Neural progenitor cell (in vitro differentiated cells): ENCODE results near the gene MEMO1. TPM values are rescaled to one million over a fixed set of nuclear protein-coding genes. Genes with fewer than 3 reads are reported as not detected.

Experiments used
- DNase-seq: peaks from one replicate; pipeline ENCODE4 v3.0.0-alpha.2; 2016; ENCODE audit warnings: low spot score
- H2AFZ ChIP-seq: fragments of 200-600 bp; sonication (generic); replicated peaks from 2 replicates; pipeline ENCODE4 v1.6.1; 2016; ENCODE audit warnings: antibody characterized with exemption
- H3F3A ChIP-seq: fragments of 200-600 bp; sonication (generic); 2 replicates; pipeline ENCODE4 v1.6.1; 2016; ENCODE audit warnings: antibody characterized with exemption, low read depth
- H3K27ac ChIP-seq: fragments of 200-600 bp; sonication (generic); 2 replicates; pipeline ENCODE4 v1.5.1; 2016; ENCODE audit warnings: mild to moderate bottlenecking
- H3K27me3 ChIP-seq: fragments of 200-600 bp; sonication (generic); 2 replicates; pipeline ENCODE4 v1.6.1; 2016; ENCODE audit warnings: mild to moderate bottlenecking, moderate library complexity
- H3K36me3 ChIP-seq: fragments of 200-600 bp; sonication (generic); 2 replicates; pipeline ENCODE4 v1.5.1; 2016
- H3K4me1 ChIP-seq: fragments of 200-600 bp; sonication (generic); 2 replicates; pipeline ENCODE4 v1.6.1; 2016; ENCODE audit warnings: mixed run types
- H3K4me2 ChIP-seq: fragments of 200-600 bp; sonication (generic); 2 replicates; pipeline ENCODE4 v1.6.1; 2016
- H3K4me3 ChIP-seq: fragments of 200-600 bp; sonication (generic); 2 replicates; pipeline ENCODE4 v1.5.1; 2016
- H3K79me2 ChIP-seq: fragments of 200-600 bp; sonication (generic); 2 replicates; pipeline ENCODE4 v1.6.1; 2016; ENCODE audit warnings: low read depth
- H3K9ac ChIP-seq: fragments of 200-600 bp; sonication (generic); 2 replicates; pipeline ENCODE4 v1.6.1; 2016
- H3K9me3 ChIP-seq: fragments of 200-600 bp; sonication (generic); 2 replicates; pipeline ENCODE4 v1.5.1; 2016; ENCODE audit warnings: low read depth
- H4K20me1 ChIP-seq: fragments of 200-600 bp; sonication (generic); 2 replicates; pipeline ENCODE4 v1.6.1; 2016; ENCODE audit warnings: low read depth
- H3K27ac Mint-ChIP-seq: 3 replicates; pipeline ENCODE4 v1.8.0; 2021; ENCODE audit warnings: mixed read lengths
- H3K27me3 Mint-ChIP-seq: 2 replicates; pipeline ENCODE4 v1.8.0; 2022; ENCODE audit warnings: low read depth, mild to moderate bottlenecking, inconsistent platforms, moderate library complexity, mixed read lengths; ENCODE audit not compliant: insufficient read depth
- H3K36me3 Mint-ChIP-seq: 3 replicates; pipeline ENCODE4 v1.8.0; 2021; ENCODE audit warnings: mixed read lengths
- H3K4me1 Mint-ChIP-seq: 3 replicates; pipeline ENCODE4 v1.8.0; 2021; ENCODE audit warnings: mixed read lengths
- H3K4me3 Mint-ChIP-seq: 3 replicates; pipeline ENCODE4 v1.8.0; 2021; ENCODE audit warnings: mild to moderate bottlenecking, moderate library complexity, mixed read lengths
- H3K9me3 Mint-ChIP-seq: 3 replicates; pipeline ENCODE4 v1.8.0; 2020; ENCODE audit warnings: mixed read lengths
- CTCF ChIP-seq: fragments of 200-600 bp; sonication (generic); IDR thresholded peaks from 2 replicates; pipeline ENCODE4 v1.5.1; 2017; ENCODE audit warnings: antibody characterized with exemption, mild to moderate bottlenecking
- EZH2 ChIP-seq: fragments of 200-600 bp; sonication (generic); IDR thresholded peaks from 2 replicates; pipeline ENCODE4 v1.6.1; 2017; ENCODE audit warnings: antibody characterized with exemption, mild to moderate bottlenecking, moderate library complexity
- EZH2phosphoT487 ChIP-seq: fragments of 200-600 bp; sonication (generic); IDR thresholded peaks from 2 replicates; pipeline ENCODE4 v1.6.1; 2017; ENCODE audit warnings: antibody characterized with exemption
- total RNA-seq: library from RNA; depleted of rRNA; stranded (reverse); fragments of >200 nt; gene quantifications from 2 replicates; pipeline ENCODE4 v1.2.3, GENCODE V29; 2015; ENCODE audit warnings: low replicate concordance

Gene MEMO1
- total RNA-seq, 1 donor from 2014 or later: 25.8 TPM

- H3K4me1 ChIP-seq: no peaks in the 10 kb centered on the region
These were observed 188.2 kb downstream of the MEMO1 start for GRCh38 chr2:31822587-31822986.

More at GRCh38 chr2:31822587-31822986, 188.2 kb downstream of the MEMO1 start:
- TF ChIP-seq CTCF (no peak), EZH2phosphoT487 (no peak), EZH2 (no peak)
- no peak overlapping the region for H3K4me3 ChIP-seq
- Mint-ChIP-seq H3K9me3 (peaks cover 26% of the 10 kb centered on the region), H3K27me3 (peaks cover 4% of the 10 kb centered on the region), H3K36me3 (no peaks in the 10 kb centered on the region), H3K27ac (no peak overlapping the region), H3K4me1 (no peaks in the 10 kb centered on the region), H3K4me3 (no peak overlapping the region)
- H3K27me3 ChIP-seq: no peaks in the 10 kb centered on the region
- H3F3A ChIP-seq: no peaks in the 10 kb centered on the region
- H3K4me2 ChIP-seq: no peak overlapping the region
- H3K27ac ChIP-seq: no peak overlapping the region
- no peak for DNase-seq
- no peaks in the 10 kb centered on the region for H3K79me2 ChIP-seq
- H3K9me3 ChIP-seq: no peaks in the 10 kb centered on the region
- no peak overlapping the region for H2AFZ ChIP-seq
- no peaks in the 10 kb centered on the region for H3K36me3 ChIP-seq
- H4K20me1 ChIP-seq: no peaks in the 10 kb centered on the region
- no peak overlapping the region for H3K9ac ChIP-seq

Other genes with a start within 250 kb of the MEMO1 start
- 110 and 199 TPM in 2 replicates for gene DPY30, start 28.8 kb upstream of the MEMO1 start, total RNA-seq
- 28.5 and 43.6 TPM in 2 replicates for gene SPAST, start 52.5 kb upstream of the MEMO1 start, total RNA-seq
- gene SLC30A6, start 154.9 kb upstream of the MEMO1 start, total RNA-seq: 32.3 and 42.7 TPM in 2 replicates